GM21825 (cell line): Measurements from ENCODE around the gene LYPLA2.
"Not testable (repeated sequence)": the region's sequence is repeated elsewhere in the genome, so short reads cannot be mapped to it uniquely, and the experiment has no call there.

Experiments
- ATAC-seq: cut with Tn5 transposase; IDR thresholded peaks from one replicate; pipeline ENCODE4 v1.9.1; 2021; ENCODE audit warnings: mild to moderate bottlenecking, moderate library complexity; ENCODE audit not compliant: unreplicated experiment

LYPLA2 gene

DNA sequence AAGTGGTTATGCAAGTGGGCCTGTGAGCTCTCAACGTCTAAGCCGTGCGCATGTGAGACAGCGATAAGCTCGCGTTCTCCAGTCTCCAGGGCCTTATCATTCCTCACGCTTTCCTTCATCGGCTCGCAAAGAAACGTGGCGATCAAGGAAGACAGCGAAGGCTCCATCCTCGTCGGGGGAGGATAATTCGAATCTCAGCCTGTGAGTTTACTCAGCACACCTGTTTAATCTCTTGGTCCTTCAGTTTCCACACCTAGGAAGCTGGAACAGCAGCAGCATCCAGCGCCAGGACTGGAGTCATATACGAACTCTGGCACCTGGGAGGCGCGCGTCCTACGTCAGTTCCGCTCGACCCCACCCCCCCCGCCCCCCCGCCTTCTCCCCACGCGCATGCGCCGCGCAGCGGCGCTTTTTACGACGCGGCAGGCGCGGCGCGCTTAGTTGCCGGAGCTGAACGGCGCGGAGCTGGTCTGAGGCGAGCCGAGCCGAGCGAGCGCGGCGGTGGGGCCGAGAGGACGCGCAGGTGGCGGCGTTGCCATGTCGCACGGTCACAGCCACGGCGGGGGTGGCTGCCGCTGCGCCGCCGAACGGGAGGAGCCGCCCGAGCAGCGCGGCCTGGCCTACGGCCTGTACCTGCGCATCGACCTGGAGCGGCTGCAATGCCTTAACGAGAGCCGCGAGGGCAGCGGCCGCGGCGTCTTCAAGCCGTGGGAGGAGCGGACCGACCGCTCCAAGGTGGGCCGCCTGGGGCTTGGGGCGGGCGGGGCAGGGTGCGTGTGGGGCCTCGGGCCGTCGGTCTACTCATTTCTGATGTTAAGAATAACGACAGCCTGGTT, 12.7 kb upstream of the LYPLA2 start, which contains the start of gene PITHD1:
PITHD1 (plus strand) TSS at position 440 of the 836 bp plus-strand sequence; CDS start at position 538, 98 bp downstream.
- ATAC-seq, result peak; percentile 60

DNA sequence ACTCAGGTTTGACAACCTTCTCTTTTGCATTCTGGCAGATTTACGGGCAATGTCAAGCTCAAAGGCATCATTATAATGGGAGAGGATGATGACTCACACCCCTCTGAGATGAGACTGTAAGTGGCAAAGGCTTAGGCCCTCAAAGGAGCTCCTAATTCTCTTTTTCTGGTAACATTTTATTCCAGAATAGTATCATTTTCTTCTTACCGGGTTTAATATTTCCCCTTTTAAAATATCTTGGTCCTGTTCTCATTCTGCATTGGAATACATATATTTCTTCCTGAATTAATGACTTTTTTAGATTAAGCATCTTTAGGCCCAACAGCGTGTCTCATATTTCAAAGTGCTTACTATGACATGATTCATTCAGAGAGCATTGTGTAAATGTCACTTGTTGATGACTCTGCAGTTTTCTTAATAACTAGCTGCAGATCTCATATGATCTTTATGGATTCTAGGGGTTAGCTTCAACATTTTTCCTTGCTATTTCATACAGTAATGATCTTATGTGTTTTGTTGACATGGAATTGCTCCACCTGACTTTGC, 11.0 kb upstream of the LYPLA2 start:
- ATAC-seq, result no peak

DNA sequence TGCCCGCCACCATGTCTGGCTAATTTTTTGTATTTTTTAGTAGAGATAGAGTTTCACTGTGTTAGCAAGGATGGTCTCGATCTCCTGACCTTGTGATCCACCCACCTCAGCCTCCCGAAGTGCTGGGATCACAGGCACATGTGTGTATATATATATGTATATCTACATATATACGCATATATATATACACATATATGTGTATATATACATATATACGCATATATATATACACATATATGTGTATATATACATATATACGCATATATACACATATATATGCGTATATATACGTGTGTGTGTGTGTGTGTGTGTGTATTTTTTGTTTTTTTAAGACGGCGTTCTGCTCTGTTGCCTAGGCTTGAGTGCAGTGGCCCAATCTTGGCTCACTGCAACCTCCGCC, 7.8 kb upstream of the LYPLA2 start:
- not testable (repeated sequence) for ATAC-seq

DNA sequence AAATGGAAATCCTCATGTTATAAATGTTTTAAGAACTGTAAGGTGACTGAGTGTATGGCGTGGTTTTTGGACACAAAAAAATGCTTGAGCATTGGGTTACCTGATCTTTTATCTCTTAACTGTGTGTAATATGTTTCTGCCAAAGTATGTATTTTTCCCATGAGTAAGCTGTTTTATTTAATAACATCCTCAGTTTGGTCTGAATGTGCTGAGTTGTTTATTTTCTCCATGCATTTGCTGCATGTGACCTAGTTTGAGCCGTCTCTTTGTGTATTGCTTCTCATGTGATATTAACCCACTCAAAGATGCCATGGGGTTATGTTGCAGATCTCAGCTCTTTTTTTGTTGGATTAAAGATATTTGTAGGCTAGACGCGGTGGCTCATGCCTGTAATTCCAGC, 6.1 kb upstream of the LYPLA2 start:
- no peak for ATAC-seq

DNA sequence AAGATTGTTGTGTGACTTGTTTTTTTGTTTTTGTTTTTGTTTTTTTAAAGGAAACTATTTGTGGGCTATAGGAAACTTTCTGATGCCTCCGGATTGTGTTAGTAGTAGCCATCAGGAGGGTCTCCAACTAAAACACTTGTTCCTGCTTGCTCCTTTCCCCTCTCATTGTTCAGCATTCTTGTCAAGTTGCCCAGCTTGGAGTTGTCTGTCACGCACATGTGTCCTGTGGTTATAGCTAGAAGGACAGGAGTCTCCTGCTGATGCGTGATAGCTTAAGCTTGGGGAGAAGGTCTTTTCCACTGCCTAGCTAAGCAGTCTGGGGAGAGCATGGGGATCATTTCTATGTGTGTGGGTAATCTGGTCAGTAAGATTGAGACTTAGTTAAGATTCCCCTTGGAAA, 3.2 kb upstream of the LYPLA2 start:
- ATAC-seq, result no peak

DNA sequence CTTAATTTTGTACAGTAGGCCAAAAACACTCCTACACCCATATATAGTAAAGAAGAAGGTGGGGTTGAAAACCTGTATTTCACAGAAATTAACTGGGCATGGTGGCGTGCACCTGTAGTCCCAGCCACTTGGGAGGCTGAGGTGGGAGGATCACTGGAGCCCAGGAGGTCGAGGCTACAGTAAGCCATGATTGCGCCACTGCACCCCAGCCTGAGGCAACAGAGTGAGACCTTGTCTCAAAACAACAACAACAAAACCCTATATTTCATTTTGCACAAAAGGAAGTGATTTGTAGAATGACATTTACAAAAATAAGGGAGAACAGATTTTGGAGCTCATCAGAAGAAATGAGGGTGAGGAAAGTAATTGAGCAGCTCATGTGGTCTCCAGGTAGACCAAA, 2.2 kb upstream of the LYPLA2 start:
- ATAC-seq, result no peak

DNA sequence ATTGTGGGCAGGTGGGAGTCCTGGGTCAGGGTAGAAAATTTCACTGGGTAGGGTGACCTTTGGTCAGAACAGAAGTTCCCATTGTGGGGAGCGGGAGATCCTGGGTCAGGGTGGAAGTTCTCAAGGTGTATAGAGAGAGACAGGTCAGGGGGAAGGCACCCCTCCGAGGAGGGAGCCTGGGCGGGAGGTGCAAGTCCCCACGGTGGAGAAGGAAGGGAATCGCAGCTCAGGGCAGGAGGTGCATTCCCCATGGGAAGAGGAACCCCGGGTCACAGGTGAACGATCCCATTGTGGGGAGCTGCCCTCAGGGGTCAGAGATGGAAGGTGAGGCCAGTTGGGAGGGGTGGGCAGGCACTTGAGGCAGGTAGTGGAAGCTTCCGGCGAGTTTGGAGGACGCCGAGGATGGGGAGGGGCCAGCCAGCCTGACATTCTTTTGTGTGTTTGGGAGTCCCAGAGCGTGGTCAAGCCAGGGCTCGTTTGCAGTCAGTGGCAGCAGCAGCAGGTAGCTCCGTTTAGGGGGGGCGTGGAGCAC, 637 bp downstream of the LYPLA2 start:
- no peak for ATAC-seq

DNA sequence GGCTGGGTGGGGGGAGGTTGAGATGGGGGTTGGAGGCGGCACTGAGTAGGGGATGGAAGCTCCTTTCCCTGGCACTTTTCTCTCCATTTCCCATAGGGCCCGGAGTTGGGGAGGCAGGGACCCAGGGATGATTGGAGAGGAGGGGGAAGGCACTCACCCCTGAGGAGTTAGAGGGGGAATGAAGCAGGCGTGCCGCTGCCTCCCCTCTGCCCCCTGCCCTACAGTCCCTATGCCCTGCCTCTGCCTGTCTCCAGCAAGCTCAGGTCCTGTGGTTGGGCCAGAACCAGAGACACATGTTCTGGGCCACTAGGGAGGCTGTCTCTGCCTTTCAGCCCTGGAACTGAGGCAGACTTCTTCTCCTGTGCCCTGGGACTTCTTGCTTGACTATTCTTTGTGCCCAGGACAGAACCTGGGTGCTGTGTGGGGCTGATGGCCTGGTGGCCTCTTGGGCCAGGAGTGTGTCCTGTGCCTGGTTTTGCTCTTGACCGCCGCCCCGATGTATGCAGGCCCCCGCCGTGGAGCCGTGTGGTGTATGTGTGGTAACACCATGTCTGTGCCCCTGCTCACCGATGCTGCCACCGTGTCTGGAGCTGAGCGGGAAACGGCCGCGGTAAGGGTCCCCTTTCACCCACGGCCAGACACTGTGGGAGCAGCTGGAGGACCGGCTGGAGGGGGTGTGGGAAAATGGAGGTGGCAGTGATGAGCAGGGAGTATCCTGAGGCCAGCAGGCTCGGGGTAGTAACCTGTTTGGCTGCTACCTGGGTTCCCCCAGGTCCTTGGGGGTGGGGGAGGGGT, 1.4 kb downstream of the LYPLA2 start:
- no peak for ATAC-seq

DNA sequence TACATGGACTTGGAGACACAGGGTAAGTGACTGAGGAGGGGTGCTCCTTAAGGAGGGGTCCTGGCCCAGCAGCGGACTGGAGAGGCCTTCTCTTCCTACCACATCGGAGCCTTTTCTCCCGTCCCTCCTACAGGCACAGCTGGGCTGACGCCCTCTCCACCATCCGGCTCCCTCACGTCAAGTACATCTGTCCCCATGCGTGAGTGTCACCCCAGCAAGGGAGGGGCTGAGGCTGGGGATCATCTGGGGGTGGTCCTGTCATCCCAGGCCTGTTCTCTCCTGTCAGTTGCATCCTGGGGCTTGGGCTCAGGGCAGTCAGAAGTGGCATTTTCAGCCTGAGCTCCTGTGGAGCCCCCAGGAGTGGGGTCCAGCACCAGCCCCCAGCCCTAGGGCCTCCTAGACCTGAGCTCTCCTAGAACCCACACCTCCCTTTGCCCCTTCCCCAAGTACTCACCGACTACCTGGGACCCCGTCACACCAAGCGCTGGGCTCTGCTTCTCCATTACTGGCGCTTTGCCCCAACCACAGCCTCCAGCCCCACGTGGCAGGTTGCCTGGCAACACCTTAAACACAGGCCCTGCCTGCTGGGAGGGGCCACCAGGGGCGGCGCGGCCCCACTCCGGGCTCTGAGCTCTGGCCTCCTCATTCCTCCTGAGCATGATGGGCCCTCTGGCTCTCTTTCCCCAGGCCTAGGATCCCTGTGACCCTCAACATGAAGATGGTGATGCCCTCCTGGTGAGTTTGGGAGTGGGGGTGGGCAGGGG, 2.3 kb downstream of the LYPLA2 start:
- no peak for ATAC-seq

DNA sequence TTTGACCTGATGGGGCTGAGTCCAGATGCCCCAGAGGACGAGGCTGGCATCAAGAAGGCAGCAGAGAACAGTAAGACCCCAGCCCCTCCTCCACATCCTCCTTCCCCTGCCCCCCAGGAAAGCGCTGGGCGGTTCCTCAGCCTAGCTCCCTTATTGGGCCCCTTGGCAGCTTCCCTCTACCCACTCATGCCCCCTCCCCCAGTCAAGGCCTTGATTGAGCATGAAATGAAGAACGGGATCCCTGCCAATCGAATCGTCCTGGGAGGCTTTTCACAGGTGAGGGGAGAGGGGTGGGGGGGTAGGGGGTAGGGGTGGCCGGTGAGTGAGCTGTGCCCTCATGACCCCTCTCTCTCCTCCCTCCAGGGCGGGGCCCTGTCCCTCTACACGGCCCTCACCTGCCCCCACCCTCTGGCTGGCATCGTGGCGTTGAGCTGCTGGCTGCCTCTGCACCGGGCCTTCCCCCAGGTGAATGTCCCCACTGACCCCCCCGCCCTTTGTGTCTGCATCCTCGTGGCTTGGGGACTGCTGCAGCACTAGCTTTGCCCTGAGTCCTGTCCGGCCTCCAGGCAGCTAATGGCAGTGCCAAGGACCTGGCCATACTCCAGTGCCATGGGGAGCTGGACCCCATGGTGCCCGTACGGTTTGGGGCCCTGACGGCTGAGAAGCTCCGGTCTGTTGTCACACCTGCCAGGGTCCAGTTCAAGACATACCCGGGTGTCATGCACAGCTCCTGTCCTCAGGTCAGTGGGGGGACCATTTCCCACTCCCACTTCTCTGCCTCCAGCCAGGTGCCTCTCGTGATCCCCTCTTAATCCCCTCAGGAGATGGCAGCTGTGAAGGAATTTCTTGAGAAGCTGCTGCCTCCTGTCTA, 3.2 kb downstream of the LYPLA2 start:
- ATAC-seq, result no peak

DNA sequence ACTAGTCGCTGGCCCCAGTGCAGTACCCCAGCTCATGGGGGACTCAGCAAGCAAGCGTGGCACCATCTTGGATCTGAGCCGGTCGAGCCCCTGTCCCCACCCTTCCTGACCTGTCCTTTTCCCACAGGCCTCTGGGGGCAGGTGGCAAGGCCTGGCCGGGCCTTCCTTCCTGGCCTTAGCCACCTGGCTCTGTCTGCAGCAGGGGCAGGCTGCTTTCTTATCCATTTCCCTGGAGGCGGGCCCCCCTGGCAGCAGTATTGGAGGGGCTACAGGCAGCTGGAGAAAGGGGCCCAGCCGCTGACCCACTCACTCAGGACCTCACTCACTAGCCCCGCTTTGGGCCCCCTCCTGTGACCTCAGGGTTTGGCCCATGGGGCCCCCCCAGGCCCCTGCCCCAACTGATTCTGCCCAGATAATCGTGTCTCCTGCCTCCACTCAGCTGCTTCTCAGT, 3.8 kb downstream of the LYPLA2 start:
- not testable (repeated sequence) for ATAC-seq

DNA sequence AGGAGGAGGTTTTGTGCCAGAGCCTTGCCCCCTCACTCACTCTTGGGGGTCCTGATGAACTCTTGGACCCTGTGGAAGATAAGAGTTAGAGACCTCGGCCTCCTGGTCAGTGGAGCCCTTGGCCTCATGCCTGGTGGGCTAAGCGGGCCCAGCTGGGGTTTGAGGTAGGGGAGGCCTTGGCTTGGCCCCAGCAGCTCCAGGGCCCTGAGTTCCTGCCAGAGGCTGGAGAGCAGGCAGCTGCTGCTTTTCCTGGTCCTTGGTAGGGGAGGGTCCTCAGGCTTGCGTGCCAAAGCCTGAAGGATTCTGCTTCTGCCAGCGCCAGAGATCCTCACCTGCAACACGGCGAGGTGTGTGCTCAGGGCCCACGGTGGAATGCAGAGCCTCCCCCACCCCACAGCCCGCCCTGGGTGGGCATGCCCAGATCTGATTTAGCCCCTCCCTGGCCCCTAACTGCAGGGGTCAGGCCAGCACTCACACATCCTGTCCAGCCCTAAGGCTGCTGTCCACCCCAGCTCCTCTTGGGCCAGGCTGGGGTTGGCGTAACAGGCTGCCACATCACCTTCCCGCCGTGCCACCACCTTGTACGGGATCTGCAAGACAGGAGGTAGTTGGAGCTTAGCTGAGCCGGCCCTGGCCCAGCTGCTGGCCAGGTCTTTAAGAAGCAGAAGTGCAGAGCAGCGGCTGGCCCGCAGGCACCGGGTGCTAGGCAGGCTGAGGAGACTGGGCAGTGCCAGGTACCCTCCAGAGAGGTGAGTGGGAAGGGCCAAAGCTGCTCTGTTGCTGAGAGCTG, 4.9 kb downstream of the LYPLA2 start:
- ATAC-seq, result no peak

DNA sequence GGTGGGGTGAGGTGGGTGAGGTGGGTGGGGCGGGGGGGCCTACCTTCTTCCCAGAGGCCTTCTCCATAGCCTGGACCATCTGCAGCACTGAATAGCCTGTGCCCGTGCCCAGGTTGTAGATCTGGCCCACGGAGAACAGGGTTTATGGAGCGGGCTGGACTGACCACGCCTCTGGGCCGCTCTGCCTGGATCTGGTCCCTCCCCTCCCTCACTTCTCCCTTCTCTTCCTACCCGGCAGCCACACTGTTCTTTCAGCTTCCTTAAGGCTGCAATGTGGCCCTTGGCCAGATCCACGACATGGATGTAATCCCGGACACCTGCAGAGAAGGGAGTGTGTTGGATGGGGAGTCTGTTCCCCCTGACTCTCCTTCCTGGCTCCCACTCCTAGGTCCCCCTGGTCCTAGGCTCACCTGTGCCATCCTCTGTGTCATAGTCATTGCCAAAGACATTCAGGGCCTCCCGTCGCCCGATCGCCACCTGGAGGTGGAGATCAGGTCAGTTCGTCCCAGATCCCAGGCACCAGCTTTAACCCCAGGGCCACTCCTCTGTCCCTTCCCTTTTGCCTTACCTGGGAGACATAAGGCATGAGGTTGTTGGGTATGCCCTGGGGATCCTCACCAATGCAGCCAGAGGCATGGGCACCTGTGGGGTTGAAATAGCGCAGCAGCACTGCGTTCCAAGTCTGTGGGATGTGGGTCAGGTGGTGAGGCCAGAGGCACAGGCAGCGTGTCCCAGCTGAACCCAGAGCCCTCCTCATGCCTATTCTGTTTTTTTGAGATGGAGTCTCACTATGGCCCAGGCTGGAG, 5.7 kb downstream of the LYPLA2 start:
- no peak for ATAC-seq

DNA sequence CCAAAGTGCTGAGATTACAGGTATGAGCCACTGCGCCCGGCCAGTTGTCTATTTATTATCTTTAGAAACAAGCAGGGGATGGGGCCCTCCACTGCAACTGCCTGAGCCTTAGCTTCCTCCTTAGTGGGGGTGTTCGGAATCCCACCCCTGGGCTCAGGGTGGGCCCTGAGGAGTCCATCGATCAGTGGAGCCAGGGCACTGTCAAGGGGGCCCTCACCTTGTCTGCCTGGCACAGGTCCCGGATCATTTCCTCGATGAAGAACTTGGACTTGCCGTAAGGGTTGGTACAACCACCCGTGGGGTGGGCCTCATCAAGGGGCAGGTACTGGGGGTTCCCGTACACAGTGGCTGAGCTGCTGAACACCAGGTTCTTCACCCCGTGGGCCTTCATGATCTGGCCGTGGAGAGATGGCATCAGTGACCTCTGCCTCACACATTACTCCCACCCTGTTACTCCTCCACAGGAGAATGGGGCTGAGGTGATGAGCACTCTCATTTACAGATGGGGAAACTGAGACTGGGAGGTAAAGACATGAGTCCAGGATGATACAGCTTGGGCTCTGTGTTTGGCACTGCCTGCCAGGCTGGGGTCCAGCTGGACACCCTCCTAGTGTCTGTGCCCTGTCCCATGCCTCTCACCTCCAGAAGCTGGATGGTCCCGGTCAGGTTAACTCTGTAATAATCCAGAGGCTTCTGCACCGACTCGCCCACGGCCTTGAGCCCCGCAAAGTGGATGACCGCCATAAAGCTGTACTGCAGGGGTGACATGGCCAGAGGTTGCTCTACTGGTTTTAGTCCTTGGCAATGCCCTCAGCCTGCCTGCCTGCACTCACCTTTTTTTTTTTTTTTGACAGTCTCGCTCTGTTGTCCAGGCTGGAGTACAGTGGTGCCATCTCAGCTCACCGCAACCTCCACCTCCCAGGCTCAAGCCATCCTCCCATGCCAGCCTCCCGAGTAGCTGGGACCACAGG, 6.8 kb downstream of the LYPLA2 start:
- ATAC-seq, result no peak

DNA sequence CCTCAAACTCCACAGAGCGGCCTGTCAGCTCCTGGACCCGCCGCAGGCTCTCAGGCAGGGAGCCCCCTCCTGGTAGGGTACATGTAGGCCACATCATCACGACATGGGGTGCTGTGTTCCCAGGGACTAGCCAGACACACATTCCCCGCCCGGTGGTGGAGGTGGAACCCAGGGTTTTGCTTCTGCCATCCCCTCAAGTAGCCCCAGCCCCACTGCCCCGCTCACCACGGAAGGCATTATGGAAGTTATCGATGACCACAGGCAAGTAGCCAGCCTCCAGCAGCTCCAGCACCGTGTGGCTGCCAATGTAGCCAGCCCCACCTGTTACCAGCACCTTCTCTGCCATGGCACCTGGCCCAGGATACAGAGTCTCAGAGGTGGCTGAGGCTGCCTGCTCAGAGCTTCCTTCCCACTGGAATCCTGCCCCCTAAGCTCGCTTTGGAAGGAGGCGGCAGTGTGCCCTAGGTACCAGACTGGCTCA, 7.8 kb downstream of the LYPLA2 start:
- ATAC-seq, result no peak

DNA sequence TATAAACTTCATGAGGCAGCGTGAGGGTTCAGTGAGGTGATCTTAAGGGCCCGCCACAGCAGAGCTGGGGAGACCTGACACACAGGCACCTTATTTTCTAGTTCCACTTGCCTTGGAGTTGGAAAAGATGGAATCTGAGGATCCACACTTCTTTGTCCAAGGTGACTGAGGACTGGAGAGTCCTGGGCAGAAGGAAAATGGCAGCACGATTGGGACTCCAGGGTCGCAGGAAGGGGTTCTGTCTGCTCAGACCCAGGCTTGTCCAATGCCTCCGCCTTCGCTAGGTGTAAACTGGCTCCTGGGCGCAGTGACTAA, 8.3 kb downstream of the LYPLA2 start:
- ATAC-seq, result no peak
